ENCODE measurements around the gene E2F4. TPM values are rescaled to one million over a fixed set of nuclear protein-coding genes. Genes with fewer than 3 reads are reported as not detected.

E2F4 gene
- total and polyA plus RNA-seq, 2 of the 13 experiments (the other 11 are each of a cell fraction or from before 2014, with no cell fraction given): 84.8 to 91.2 TPM

DNA sequence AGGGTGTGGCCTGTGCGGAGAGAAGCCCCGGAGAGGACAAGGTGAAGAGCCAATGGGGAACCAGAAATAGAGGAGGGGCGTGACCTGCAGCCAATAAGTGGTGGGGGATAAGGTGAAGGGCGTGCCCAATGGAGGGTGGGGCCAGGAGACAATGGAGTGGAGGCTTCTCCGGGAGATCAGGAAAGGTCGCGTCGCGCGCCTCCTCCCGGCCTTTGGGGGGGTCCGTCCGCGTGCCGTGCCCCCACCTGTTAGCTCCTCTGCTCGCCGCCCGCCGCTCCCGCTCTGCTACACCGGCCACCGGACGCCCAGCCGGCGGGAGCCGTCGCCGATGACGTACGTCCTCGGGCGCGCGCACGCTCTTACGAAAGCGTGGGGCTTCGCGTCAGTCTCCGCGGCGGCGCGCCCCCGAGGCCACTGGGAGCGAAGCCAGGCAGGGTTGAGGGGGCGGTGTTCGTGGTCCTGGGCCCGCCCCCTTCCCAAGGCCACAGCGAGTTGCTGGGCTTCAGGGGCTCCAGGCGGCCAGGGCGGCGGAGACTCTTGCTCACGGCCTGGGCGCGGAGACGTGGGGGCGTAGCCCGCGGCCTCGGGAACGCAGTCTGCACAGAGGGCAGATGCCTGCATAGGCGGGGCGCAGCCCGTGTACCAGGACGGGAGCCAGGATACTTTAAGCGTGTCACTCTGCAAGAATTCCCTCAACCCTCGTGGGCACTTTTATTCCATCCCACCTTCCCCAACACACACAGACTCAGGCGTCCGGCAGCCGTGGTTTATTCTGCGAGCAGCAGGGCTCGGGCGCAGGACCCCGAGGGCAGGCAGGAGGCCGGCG, 8.1 kb upstream of the E2F4 start, which contains the start of gene MATCAP1 (continued):
- TF ChIP-seq ZNF232 (CRISPR knock-in tag; IDR thresholded peaks at IDR 0.05; ENCODE audit: borderline replicate concordance) (no peak), DNMT3B (CRISPR knock-in tag; conservative IDR thresholded peaks at IDR 0.05) (no peak), PLRG1 (conservative IDR thresholded peaks at IDR 0.05) (no peak), PCBP1 (IDR thresholded peaks at IDR 0.05; ENCODE audit: borderline replicate concordance, low read depth, low read length) (peak; percentile 66; the same call in 1 of the 2 replicates), POLR2A (IDR thresholded peaks at IDR 0.05; ENCODE audit: insufficient read depth in 1 of 2, low read depth in 2 of 2, low read length in 2 of 2) (peak in 1 of 2 experiments; percentile 67; a peak in 2 of 4 replicates), ZHX1 (CRISPR knock-in tag; IDR thresholded peaks at IDR 0.05; ENCODE audit: low read depth) (peak; percentile 95), GATAD2A (CRISPR knock-in tag; IDR thresholded peaks at IDR 0.05) (peak; percentile 71), ATF1 (CRISPR knock-in tag; IDR thresholded peaks at IDR 0.05) (no peak; the same call in none of the 2 replicates), ZBTB20 (CRISPR knock-in tag; IDR thresholded peaks at IDR 0.05; ENCODE audit: borderline replicate concordance, low read depth) (peak; percentile 7; the same call in 1 of the 2 replicates), ZMAT5 (CRISPR knock-in tag; IDR thresholded peaks at IDR 0.05; ENCODE audit: borderline replicate concordance, low read depth) (no peak), ZNF652 (CRISPR knock-in tag; IDR thresholded peaks at IDR 0.05; ENCODE audit: borderline replicate concordance, low read depth) (no peak), WIZ (CRISPR knock-in tag; IDR thresholded peaks at IDR 0.05) (peak; percentile 96; the same call in 1 of the 2 replicates), ZNF7 (CRISPR knock-in tag; IDR thresholded peaks at IDR 0.05) (no peak), ZNF746 (CRISPR knock-in tag; IDR thresholded peaks at IDR 0.05) (peak; percentile 29; the same call in 1 of the 2 replicates), ZNF83 (CRISPR knock-in tag; IDR thresholded peaks at IDR 0.05; ENCODE audit: borderline replicate concordance) (no peak; the same call in 1 of the 2 replicates), ZBTB7B (CRISPR knock-in tag; IDR thresholded peaks at IDR 0.05) (peak; percentile 89), KMT2B (CRISPR knock-in tag; IDR thresholded peaks at IDR 0.05) (peak; percentile 93)
- TF ChIP-seq, protein P1, sequence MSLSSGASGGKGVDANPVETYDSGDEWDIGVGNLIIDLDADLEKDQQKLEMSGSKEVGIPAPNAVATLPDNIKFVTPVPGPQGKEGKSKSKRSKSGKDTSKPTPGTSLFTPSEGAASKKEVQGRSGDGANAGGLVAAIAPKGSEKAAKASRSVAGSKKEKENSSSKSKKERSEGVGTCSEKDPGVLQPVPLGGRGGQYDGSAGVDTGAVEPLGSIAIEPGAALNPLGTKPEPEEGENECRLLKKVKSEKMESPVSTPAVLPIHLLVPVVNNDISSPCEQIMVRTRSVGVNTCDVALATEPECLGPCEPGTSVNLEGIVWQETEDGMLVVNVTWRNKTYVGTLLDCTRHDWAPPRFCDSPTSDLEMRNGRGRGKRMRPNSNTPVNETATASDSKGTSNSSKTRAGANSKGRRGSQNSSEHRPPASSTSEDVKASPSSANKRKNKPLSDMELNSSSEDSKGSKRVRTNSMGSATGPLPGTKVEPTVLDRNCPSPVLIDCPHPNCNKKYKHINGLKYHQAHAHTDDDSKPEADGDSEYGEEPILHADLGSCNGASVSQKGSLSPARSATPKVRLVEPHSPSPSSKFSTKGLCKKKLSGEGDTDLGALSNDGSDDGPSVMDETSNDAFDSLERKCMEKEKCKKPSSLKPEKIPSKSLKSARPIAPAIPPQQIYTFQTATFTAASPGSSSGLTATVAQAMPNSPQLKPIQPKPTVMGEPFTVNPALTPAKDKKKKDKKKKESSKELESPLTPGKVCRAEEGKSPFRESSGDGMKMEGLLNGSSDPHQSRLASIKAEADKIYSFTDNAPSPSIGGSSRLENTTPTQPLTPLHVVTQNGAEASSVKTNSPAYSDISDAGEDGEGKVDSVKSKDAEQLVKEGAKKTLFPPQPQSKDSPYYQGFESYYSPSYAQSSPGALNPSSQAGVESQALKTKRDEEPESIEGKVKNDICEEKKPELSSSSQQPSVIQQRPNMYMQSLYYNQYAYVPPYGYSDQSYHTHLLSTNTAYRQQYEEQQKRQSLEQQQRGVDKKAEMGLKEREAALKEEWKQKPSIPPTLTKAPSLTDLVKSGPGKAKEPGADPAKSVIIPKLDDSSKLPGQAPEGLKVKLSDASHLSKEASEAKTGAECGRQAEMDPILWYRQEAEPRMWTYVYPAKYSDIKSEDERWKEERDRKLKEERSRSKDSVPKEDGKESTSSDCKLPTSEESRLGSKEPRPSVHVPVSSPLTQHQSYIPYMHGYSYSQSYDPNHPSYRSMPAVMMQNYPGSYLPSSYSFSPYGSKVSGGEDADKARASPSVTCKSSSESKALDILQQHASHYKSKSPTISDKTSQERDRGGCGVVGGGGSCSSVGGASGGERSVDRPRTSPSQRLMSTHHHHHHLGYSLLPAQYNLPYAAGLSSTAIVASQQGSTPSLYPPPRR (CRISPR knock-in tag; IDR thresholded peaks at IDR 0.05; ENCODE audit: borderline replicate concordance): peak; percentile 70
- TF ChIP-seq, protein P2, sequence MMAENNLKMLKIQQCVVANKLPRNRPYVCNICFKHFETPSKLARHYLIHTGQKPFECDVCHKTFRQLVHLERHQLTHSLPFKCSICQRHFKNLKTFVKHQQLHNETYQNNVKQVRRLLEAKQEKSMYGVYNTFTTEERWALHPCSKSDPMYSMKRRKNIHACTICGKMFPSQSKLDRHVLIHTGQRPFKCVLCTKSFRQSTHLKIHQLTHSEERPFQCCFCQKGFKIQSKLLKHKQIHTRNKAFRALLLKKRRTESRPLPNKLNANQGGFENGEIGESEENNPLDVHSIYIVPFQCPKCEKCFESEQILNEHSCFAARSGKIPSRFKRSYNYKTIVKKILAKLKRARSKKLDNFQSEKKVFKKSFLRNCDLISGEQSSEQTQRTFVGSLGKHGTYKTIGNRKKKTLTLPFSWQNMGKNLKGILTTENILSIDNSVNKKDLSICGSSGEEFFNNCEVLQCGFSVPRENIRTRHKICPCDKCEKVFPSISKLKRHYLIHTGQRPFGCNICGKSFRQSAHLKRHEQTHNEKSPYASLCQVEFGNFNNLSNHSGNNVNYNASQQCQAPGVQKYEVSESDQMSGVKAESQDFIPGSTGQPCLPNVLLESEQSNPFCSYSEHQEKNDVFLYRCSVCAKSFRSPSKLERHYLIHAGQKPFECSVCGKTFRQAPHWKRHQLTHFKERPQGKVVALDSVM (CRISPR knock-in tag; IDR thresholded peaks at IDR 0.05): 0 out of 2 replicates have a peak, but pooled peaks have one; percentile 47
